Measurements from ENCODE around the gene PBX1.

PBX1 gene

DNA sequence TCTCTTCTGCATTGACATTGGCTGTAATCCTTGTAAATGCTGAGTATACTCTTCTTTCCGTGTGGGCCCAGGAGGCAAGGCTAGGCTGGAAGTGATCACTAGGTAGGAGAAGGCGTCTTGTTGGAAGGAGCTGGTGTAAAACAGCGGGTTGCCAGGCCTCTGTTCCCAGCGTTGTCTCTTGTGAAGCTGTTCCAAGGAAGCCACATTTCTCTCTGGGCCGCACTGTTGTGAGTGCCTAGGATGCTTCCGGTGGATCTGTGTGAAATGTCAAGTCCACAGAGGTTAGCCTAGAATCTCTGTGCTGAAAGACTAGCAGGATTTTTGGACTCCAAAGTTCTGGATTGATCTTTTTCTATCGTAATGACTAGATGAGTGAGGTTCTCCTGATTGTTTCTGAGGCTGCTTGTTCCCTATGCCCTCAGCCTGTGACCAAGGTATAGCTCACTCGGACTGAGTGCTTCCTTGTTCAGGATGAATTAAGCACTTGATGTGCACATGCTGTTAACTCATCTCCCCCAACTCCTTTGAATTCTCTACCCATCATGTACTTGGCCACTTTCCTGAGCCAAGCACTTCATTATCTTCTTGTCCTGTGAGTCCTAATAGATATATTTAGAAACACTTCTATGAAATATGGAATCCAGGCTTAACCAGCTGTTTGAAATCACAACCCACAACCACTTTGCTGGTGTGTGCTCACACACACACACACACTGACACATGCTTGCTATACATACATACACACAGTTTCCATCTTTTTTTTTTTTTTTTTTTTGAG lies 63.3 kb downstream of the PBX1 start:
- TF ChIP-seq SIN3A (IDR thresholded peaks at IDR 0.05; ENCODE audit: borderline replicate concordance, insufficient read depth, low read length) (no peak), POLR2AphosphoS5 (IDR thresholded peaks at IDR 0.05; ENCODE audit: low read depth, low read length) (no peak), FOXP2 (optimal IDR thresholded peaks at IDR 0.05; ENCODE audit: borderline replicate concordance, extremely low read depth, extremely low read length, insufficient read depth) (no peak), TAF1 (IDR thresholded peaks at IDR 0.05; ENCODE audit: borderline replicate concordance, insufficient read depth, low read length) (no peak)
- TF ChIP-seq, protein P1, sequence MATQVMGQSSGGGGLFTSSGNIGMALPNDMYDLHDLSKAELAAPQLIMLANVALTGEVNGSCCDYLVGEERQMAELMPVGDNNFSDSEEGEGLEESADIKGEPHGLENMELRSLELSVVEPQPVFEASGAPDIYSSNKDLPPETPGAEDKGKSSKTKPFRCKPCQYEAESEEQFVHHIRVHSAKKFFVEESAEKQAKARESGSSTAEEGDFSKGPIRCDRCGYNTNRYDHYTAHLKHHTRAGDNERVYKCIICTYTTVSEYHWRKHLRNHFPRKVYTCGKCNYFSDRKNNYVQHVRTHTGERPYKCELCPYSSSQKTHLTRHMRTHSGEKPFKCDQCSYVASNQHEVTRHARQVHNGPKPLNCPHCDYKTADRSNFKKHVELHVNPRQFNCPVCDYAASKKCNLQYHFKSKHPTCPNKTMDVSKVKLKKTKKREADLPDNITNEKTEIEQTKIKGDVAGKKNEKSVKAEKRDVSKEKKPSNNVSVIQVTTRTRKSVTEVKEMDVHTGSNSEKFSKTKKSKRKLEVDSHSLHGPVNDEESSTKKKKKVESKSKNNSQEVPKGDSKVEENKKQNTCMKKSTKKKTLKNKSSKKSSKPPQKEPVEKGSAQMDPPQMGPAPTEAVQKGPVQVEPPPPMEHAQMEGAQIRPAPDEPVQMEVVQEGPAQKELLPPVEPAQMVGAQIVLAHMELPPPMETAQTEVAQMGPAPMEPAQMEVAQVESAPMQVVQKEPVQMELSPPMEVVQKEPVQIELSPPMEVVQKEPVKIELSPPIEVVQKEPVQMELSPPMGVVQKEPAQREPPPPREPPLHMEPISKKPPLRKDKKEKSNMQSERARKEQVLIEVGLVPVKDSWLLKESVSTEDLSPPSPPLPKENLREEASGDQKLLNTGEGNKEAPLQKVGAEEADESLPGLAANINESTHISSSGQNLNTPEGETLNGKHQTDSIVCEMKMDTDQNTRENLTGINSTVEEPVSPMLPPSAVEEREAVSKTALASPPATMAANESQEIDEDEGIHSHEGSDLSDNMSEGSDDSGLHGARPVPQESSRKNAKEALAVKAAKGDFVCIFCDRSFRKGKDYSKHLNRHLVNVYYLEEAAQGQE (IDR thresholded peaks at IDR 0.05; ENCODE audit: insufficient read depth in 1 of 2, low read depth in 2 of 2, low read length in 2 of 2), result no peak

GRCh38 chr1:164623805-164624204 lies 64.8 kb downstream of the PBX1 start:
- TF ChIP-seq POLR2AphosphoS5 (IDR thresholded peaks at IDR 0.05; ENCODE audit: low read depth, low read length) (no peak), FOXP2 (optimal IDR thresholded peaks at IDR 0.05; ENCODE audit: borderline replicate concordance, extremely low read depth, extremely low read length, insufficient read depth) (no peak), TAF1 (IDR thresholded peaks at IDR 0.05; ENCODE audit: borderline replicate concordance, insufficient read depth, low read length) (no peak)
- TF ChIP-seq, protein P1 (IDR thresholded peaks at IDR 0.05; ENCODE audit: insufficient read depth in 1 of 2, low read depth in 2 of 2, low read length in 2 of 2), result no peak

DNA sequence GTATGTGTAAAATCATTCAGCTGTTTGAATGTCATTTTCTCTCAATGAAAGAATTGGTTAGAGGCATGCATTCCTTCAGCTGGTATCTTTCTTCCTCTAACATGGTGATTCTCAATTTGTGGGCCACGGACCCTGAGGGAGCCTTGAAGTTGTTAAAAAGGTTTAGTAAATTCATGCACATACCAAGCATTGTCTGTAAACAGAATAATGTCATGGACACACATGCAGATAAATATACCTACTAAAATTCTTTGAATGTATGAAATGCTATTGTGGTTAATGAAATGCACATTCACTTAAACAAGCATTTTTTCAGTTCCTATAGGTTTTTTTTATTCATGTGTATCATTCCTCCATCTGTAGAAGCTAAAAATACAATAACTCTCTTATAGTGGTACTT lies 65.4 kb downstream of the PBX1 start:
- TF ChIP-seq POLR2AphosphoS5 (IDR thresholded peaks at IDR 0.05; ENCODE audit: low read depth, low read length) (no peak), FOXP2 (optimal IDR thresholded peaks at IDR 0.05; ENCODE audit: borderline replicate concordance, extremely low read depth, extremely low read length, insufficient read depth) (no peak), TAF1 (IDR thresholded peaks at IDR 0.05; ENCODE audit: borderline replicate concordance, insufficient read depth, low read length) (no peak), SIN3A (IDR thresholded peaks at IDR 0.05; ENCODE audit: borderline replicate concordance, insufficient read depth, low read length) (no peak)
- TF ChIP-seq, protein P1 (IDR thresholded peaks at IDR 0.05; ENCODE audit: insufficient read depth in 1 of 2, low read depth in 2 of 2, low read length in 2 of 2), result no peak

DNA sequence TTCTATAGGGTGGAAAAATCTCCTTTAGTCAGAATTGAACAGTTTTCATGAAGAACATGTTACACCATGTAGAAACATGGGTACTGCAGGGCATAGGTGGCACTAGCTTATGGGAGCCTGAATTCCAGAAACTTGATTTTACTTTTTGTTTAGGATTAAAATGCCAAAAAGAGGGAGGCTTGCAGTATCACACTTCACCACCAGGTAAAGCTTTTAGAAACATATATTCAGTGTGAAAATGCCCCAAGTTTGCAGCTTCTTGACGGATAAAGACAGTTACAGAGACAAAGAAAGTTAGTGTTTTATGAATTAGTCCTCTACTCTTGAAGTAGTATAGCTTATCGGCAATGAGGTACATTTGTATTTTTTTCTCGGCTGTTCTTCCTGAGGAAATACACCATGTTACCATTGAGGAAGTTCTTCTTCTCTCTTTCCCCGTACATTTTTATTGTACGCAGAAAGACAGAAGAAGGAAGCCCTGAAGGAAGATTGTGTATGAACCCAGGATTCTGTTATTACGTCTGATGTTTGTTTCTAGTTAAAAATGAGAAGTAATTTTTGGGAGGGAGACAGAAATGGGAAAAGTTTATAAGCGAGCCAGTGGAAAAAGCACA lies 66.1 kb downstream of the PBX1 start:
- TF ChIP-seq FOXP2 (optimal IDR thresholded peaks at IDR 0.05; ENCODE audit: borderline replicate concordance, extremely low read depth, extremely low read length, insufficient read depth) (no peak), POLR2AphosphoS5 (IDR thresholded peaks at IDR 0.05; ENCODE audit: low read depth, low read length) (no peak), TAF1 (IDR thresholded peaks at IDR 0.05; ENCODE audit: borderline replicate concordance, insufficient read depth, low read length) (no peak), SIN3A (IDR thresholded peaks at IDR 0.05; ENCODE audit: borderline replicate concordance, insufficient read depth, low read length) (no peak)
- TF ChIP-seq, protein P1 (IDR thresholded peaks at IDR 0.05; ENCODE audit: insufficient read depth in 1 of 2, low read depth in 2 of 2, low read length in 2 of 2), result no peak
